Measurements from ENCODE around the gene APP. TPM values are rescaled to one million over a fixed set of nuclear protein-coding genes. Genes with fewer than 3 reads are reported as not detected.

APP gene
- total RNA-seq, 1 donor, result 373 TPM

- H2AFZ ChIP-seq (ENCODE audit: low read length), result no peak overlapping the region
- no peak for DNase-seq (ENCODE audit: insufficient read length, low spot score, missing footprints)
- H3K36me3 ChIP-seq (ENCODE audit: insufficient read depth, low read length), result no peaks in the 10 kb centered on the region
- H3K27me3 ChIP-seq (ENCODE audit: insufficient read depth, low read length), result peaks cover 11% of the 10 kb centered on the region
- TF ChIP-seq, protein P1, sequence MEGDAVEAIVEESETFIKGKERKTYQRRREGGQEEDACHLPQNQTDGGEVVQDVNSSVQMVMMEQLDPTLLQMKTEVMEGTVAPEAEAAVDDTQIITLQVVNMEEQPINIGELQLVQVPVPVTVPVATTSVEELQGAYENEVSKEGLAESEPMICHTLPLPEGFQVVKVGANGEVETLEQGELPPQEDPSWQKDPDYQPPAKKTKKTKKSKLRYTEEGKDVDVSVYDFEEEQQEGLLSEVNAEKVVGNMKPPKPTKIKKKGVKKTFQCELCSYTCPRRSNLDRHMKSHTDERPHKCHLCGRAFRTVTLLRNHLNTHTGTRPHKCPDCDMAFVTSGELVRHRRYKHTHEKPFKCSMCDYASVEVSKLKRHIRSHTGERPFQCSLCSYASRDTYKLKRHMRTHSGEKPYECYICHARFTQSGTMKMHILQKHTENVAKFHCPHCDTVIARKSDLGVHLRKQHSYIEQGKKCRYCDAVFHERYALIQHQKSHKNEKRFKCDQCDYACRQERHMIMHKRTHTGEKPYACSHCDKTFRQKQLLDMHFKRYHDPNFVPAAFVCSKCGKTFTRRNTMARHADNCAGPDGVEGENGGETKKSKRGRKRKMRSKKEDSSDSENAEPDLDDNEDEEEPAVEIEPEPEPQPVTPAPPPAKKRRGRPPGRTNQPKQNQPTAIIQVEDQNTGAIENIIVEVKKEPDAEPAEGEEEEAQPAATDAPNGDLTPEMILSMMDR (IDR thresholded peaks at IDR 0.05; ENCODE audit: extremely low read depth, low read depth, low read length), result no peak
- H3K4me1 ChIP-seq (ENCODE audit: insufficient read depth, low read length), result no peaks in the 10 kb centered on the region
- H3K27ac ChIP-seq (ENCODE audit: low read depth, low read length), result no peak overlapping the region
- H3K4me3 ChIP-seq (ENCODE audit: insufficient read depth, low read length), result no peak overlapping the region
- no peaks in the 10 kb centered on the region for H3K9me3 ChIP-seq (ENCODE audit: low read depth, low read length)
- H3K4me2 ChIP-seq (ENCODE audit: insufficient read depth, low read length), result no peak overlapping the region
- no peaks in the 10 kb centered on the region for H3K79me2 ChIP-seq (ENCODE audit: insufficient read depth, low read length)
- H4K20me1 ChIP-seq (ENCODE audit: insufficient read depth, low read length), result no peaks in the 10 kb centered on the region
Observed at GRCh38 chr21:25845729-25846256, 324.8 kb downstream of the APP start.

GRCh38 chr21:25842925-25843324 lies 327.6 kb downstream of the APP start:
- Histone ChIP-seq H2AFZ (ENCODE audit: low read length) (no peak overlapping the region), H3K4me2 (ENCODE audit: insufficient read depth, low read length) (no peak overlapping the region), H3K9me3 (ENCODE audit: low read depth, low read length) (no peaks in the 10 kb centered on the region), H3K27me3 (ENCODE audit: insufficient read depth, low read length) (peaks cover 11% of the 10 kb centered on the region), H3K4me3 (ENCODE audit: insufficient read depth, low read length) (no peak overlapping the region), H3K36me3 (ENCODE audit: insufficient read depth, low read length) (no peaks in the 10 kb centered on the region), H3K27ac (ENCODE audit: low read depth, low read length) (no peak overlapping the region), H3K4me1 (ENCODE audit: insufficient read depth, low read length) (no peaks in the 10 kb centered on the region), H4K20me1 (ENCODE audit: insufficient read depth, low read length) (no peaks in the 10 kb centered on the region), H3K79me2 (ENCODE audit: insufficient read depth, low read length) (no peaks in the 10 kb centered on the region)
- DNase-seq (ENCODE audit: insufficient read length, low spot score, missing footprints), result no peak
- TF ChIP-seq, protein P1 (IDR thresholded peaks at IDR 0.05; ENCODE audit: extremely low read depth, low read depth, low read length), result no peak

GRCh38 chr21:25838809-25839208 lies 331.8 kb downstream of the APP start:
- H3K4me2 ChIP-seq (ENCODE audit: insufficient read depth, low read length), result no peak overlapping the region
- DNase-seq (ENCODE audit: insufficient read length, low spot score, missing footprints), result no peak

GRCh38 chr21:25837533-25838265 lies 332.9 kb downstream of the APP start:
- Histone ChIP-seq H3K9me3 (ENCODE audit: low read depth, low read length) (no peaks in the 10 kb centered on the region), H3K36me3 (ENCODE audit: insufficient read depth, low read length) (no peaks in the 10 kb centered on the region), H3K79me2 (ENCODE audit: insufficient read depth, low read length) (no peaks in the 10 kb centered on the region), H3K4me1 (ENCODE audit: insufficient read depth, low read length) (no peaks in the 10 kb centered on the region), H3K4me2 (ENCODE audit: insufficient read depth, low read length) (no peak overlapping the region), H2AFZ (ENCODE audit: low read length) (no peak overlapping the region), H3K27me3 (ENCODE audit: insufficient read depth, low read length) (peaks cover 7% of the 10 kb centered on the region), H3K27ac (ENCODE audit: low read depth, low read length) (no peak overlapping the region), H3K4me3 (ENCODE audit: insufficient read depth, low read length) (no peak overlapping the region), H4K20me1 (ENCODE audit: insufficient read depth, low read length) (no peaks in the 10 kb centered on the region)
- no peak for DNase-seq (ENCODE audit: insufficient read length, low spot score, missing footprints)
- TF ChIP-seq, protein P1 (IDR thresholded peaks at IDR 0.05; ENCODE audit: extremely low read depth, low read depth, low read length), result no peak

More at GRCh38 chr21:25838809-25839208, 331.8 kb downstream of the APP start:
- no peak overlapping the region for H3K4me3 ChIP-seq (ENCODE audit: insufficient read depth, low read length)
- no peaks in the 10 kb centered on the region for H3K79me2 ChIP-seq (ENCODE audit: insufficient read depth, low read length)
- no peak overlapping the region for H3K27ac ChIP-seq (ENCODE audit: low read depth, low read length)
- H3K9me3 ChIP-seq (ENCODE audit: low read depth, low read length), result no peaks in the 10 kb centered on the region
- H3K27me3 ChIP-seq (ENCODE audit: insufficient read depth, low read length), result peaks cover 8% of the 10 kb centered on the region
- H4K20me1 ChIP-seq (ENCODE audit: insufficient read depth, low read length), result no peaks in the 10 kb centered on the region
- no peak overlapping the region for H2AFZ ChIP-seq (ENCODE audit: low read length)
- no peaks in the 10 kb centered on the region for H3K36me3 ChIP-seq (ENCODE audit: insufficient read depth, low read length)
- H3K4me1 ChIP-seq (ENCODE audit: insufficient read depth, low read length), result no peaks in the 10 kb centered on the region
- TF ChIP-seq, protein P1 (IDR thresholded peaks at IDR 0.05; ENCODE audit: extremely low read depth, low read depth, low read length), result no peak

Measured in osteoblast (primary cell).